ENCODE measurements around the gene KLHDC4.
"Not testable (repeated sequence)": the region's sequence is repeated elsewhere in the genome, so short reads cannot be mapped to it uniquely, and the experiment has no call there.

Gene KLHDC4

GRCh38 chr16:87765776-87766484 is at the start of gene KLHDC4:
KLHDC4 (minus strand) TSS chr16:87765986; CDS start chr16:87765890, 96 bp downstream.
- peak; percentile 34 for DNase-seq

- DNase-seq: no peak
Observed at GRCh38 chr16:87815567-87815966, 49.8 kb upstream of the KLHDC4 start.

- no peak for DNase-seq
Observed at GRCh38 chr16:87812200-87812656, 46.4 kb upstream of the KLHDC4 start.

GRCh38 chr16:87811454-87811853 is 45.7 kb upstream of the KLHDC4 start:
- DNase-seq: not testable (repeated sequence)

GRCh38 chr16:87809150-87809902 is 43.5 kb upstream of the KLHDC4 start:
- DNase-seq: no peak

GRCh38 chr16:87808108-87808507 is 42.3 kb upstream of the KLHDC4 start:
- no peak for DNase-seq

GRCh38 chr16:87806641-87807546 is 41.1 kb upstream of the KLHDC4 start:
- peak; percentile 71 for DNase-seq

- DNase-seq: no peak
Observed at GRCh38 chr16:87806261-87806640, 40.5 kb upstream of the KLHDC4 start.

- no peak for DNase-seq
Observed at GRCh38 chr16:87803385-87803784, 37.6 kb upstream of the KLHDC4 start.

- DNase-seq: no peak
Observed at GRCh38 chr16:87802670-87803069, 36.9 kb upstream of the KLHDC4 start.

- DNase-seq: no peak
Observed at GRCh38 chr16:87801679-87802259, 36.0 kb upstream of the KLHDC4 start.

GRCh38 chr16:87800497-87800896 is 34.7 kb upstream of the KLHDC4 start:
- no peak for DNase-seq

GRCh38 chr16:87795336-87795735 is 29.6 kb upstream of the KLHDC4 start:
- no peak for DNase-seq

GRCh38 chr16:87794485-87795078 is 28.8 kb upstream of the KLHDC4 start:
- DNase-seq: no peak

GRCh38 chr16:87792205-87792565 is 26.4 kb upstream of the KLHDC4 start:
- no peak for DNase-seq

GRCh38 chr16:87791295-87792204 is 25.8 kb upstream of the KLHDC4 start:
- DNase-seq: no peak

- no peak for DNase-seq
Observed at GRCh38 chr16:87790292-87791100, 24.7 kb upstream of the KLHDC4 start.

- no peak for DNase-seq
Observed at GRCh38 chr16:87789437-87790291, 23.9 kb upstream of the KLHDC4 start.

GRCh38 chr16:87788730-87789436 is 23.1 kb upstream of the KLHDC4 start:
- not testable (repeated sequence) for DNase-seq

Data from NCI-H1694 (cell line).